A549 (cell line): Measurements from ENCODE around the gene RBMS3. TPM values are rescaled to one million over a fixed set of nuclear protein-coding genes. Genes with fewer than 3 reads are reported as not detected.

Experiments used
- ATAC-seq, 2 experiments: fragments of 200-7000 bp in 1 of 2; fragments of >200 bp in 1 of 2; cut with Nextera tagmentation in 1 of 2; cut with Tn5 transposase in 1 of 2; 3 replicates each; pipeline versions ENCODE4 v1.8.0 to v1.9.1; 2018 to 2020; ENCODE audit warnings: mild to moderate bottlenecking in 1 of 2, moderate library complexity in 1 of 2
- CTCF ChIA-PET: fragments of 300-600 bp; sonication (Branson Sonifier 250); formaldehyde crosslinking; extraction: SDS; loops from one replicate; lab custom pipeline; 2021; ENCODE audit warnings: antibody characterized with exemption, inconsistent platforms; lab: Yijun Ruan, JAX
- POLR2A ChIA-PET: fragments of 350-600 bp; formaldehyde crosslinking; extraction: SDS; loops from one replicate; lab custom pipeline; 2021; ENCODE audit warnings: antibody characterized with exemption, inconsistent platforms; lab: Yijun Ruan, JAX
- DNase-seq, 2 experiments: peaks; one replicate each; pipeline versions ENCODE4 v3.0.0 to v3.0.0-alpha.2; 2011 to 2016; ENCODE audit warnings: low read depth in 1 of 2, low spot score in 1 of 2
- FAIRE-seq: peaks from 2 replicates; lab custom pipeline; 2011; peaks lifted over from hg19 to GRCh38; lab: Jason Lieb, UNC
- H3K27ac ChIP-seq, 2 experiments: fragments of >200 bp; sonication (Bioruptor Twin); formaldehyde crosslinking; 3 replicates each; pipeline ENCODE4 v1.5.1; 2016 to 2017
- H3K4me1 ChIP-seq: fragments of >200 bp; sonication (Bioruptor Twin); formaldehyde crosslinking; 3 replicates; pipeline ENCODE4 v1.6.1; 2016
- H3K4me2 ChIP-seq: fragments of >200 bp; sonication (Bioruptor Twin); formaldehyde crosslinking; 3 replicates; pipeline ENCODE4 v1.6.1; 2016
- H3K4me3 ChIP-seq: fragments of >200 bp; sonication (Bioruptor Twin); formaldehyde crosslinking; 3 replicates; pipeline ENCODE4 v1.5.1; 2016
- H3K9me3 ChIP-seq: fragments of >200 bp; sonication (Bioruptor Twin); formaldehyde crosslinking; 3 replicates; pipeline ENCODE4 v1.6.1; 2016
- BHLHE40 ChIP-seq: IDR thresholded peaks from 2 replicates; pipeline ENCODE4 v1.6.1; 2012; ENCODE audit warnings: low read depth, low read length, inconsistent platforms
- CBX2 ChIP-seq: fragments of 200-600 bp; sonication (generic); IDR thresholded peaks from 2 replicates; pipeline ENCODE4 v1.6.1; 2016; ENCODE audit warnings: low read depth, mild to moderate bottlenecking, borderline replicate concordance
- CEBPB ChIP-seq, 2 experiments: fragments of >200 bp in 1 of 2; sonication (Bioruptor Twin) in 1 of 2; formaldehyde crosslinking in 1 of 2; IDR thresholded peaks; 2 replicates each; pipeline ENCODE4 v1.6.1; 2012 to 2016
- EHMT2 ChIP-seq: fragments of 200-600 bp; sonication (generic); IDR thresholded peaks from 2 replicates; pipeline ENCODE4 v1.6.1; 2016; ENCODE audit warnings: antibody characterized with exemption, low read depth, mild to moderate bottlenecking, moderate library complexity
- EP300 ChIP-seq, 2 experiments: fragments of >200 bp; sonication (Bioruptor Twin); formaldehyde crosslinking; IDR thresholded peaks; 2 replicates in 1 of 2; 3 replicates in 1 of 2; pipeline ENCODE4 v1.6.1; 2016 to 2017
- FOSB ChIP-seq: fragments of 250-450 bp; sonication (Bioruptor Pico); IDR thresholded peaks from 2 replicates; pipeline ENCODE4 v1.5.0; 2020; ENCODE audit warnings: mild to moderate bottlenecking, moderate library complexity
- FOSL2 ChIP-seq, 2 experiments: fragments of 450-650 bp in 1 of 2; fragments of >200 bp in 1 of 2; sonication (Bioruptor Twin) in 1 of 2; formaldehyde crosslinking; IDR thresholded peaks; 2 replicates each; pipeline versions ENCODE4 v1.5.0 to v1.6.1; 2016 to 2020; ENCODE audit warnings: mild to moderate bottlenecking in 1 of 2, moderate library complexity in 1 of 2
- HEYL ChIP-seq: fragments of 250-450 bp; sonication (Bioruptor Pico); IDR thresholded peaks from 2 replicates; pipeline ENCODE4 v1.8.0; 2021; ENCODE audit warnings: mild to moderate bottlenecking, moderate library complexity
- HOXB5 ChIP-seq: fragments of 250-450 bp; sonication (Bioruptor Pico); IDR thresholded peaks from 2 replicates; pipeline ENCODE4 v1.5.0; 2020; ENCODE audit warnings: mild to moderate bottlenecking, moderate library complexity
- JUN ChIP-seq, 2 experiments: fragments of >200 bp; sonication (Bioruptor Twin); formaldehyde crosslinking; IDR thresholded peaks; 2 replicates in 1 of 2; 3 replicates in 1 of 2; pipeline ENCODE4 v1.6.1; 2016 to 2017
- NR3C1 ChIP-seq: fragments of >200 bp; sonication (Bioruptor Twin); formaldehyde crosslinking; IDR thresholded peaks from 3 replicates; pipeline ENCODE4 v1.6.1; 2017
- PHF8 ChIP-seq: fragments of 200-600 bp; sonication (generic); IDR thresholded peaks from 2 replicates; pipeline ENCODE4 v1.6.1; 2016; ENCODE audit warnings: low read depth, mild to moderate bottlenecking, antibody characterized with exemption, moderate library complexity, borderline replicate concordance
- POLR2A ChIP-seq: IDR thresholded peaks from 2 replicates; pipeline ENCODE4 v1.6.1; 2012; ENCODE audit warnings: mild to moderate bottlenecking, low read length
- POLR2AphosphoS2 ChIP-seq: conservative IDR thresholded peaks from 2 replicates; pipeline ENCODE4 v1.6.1; 2012; ENCODE audit warnings: low read length, improper control_type of control experiment, inconsistent platforms
- SMC3 ChIP-seq: fragments of >200 bp; sonication (Bioruptor Twin); formaldehyde crosslinking; IDR thresholded peaks from 3 replicates; pipeline ENCODE4 v1.6.1; 2018; ENCODE audit warnings: inconsistent platforms
- TFCP2L1 ChIP-seq: fragments of 250-450 bp; sonication (Bioruptor Pico); IDR thresholded peaks from 2 replicates; pipeline ENCODE4 v1.5.0; 2021; ENCODE audit warnings: mild to moderate bottlenecking
- WGBS: methylation state at CpG from one replicate; pipeline ENCODE4 v1.1.6; 2017; ENCODE audit errors: missing lambda C conversion rate; 5-methylcytosine and 5-hydroxymethylcytosine counted together
- polyA plus RNA-seq, 4 experiments: library from polyadenylated mRNA; depleted of rRNA in 3 of 4; stranded (reverse); fragments of >200 nt; fragmentation: RNase III in 1 of 4; extraction: RNeasy Plus Mini Kit Qiagen cat#74134 plus additional on column Dnase treatment in 1 of 4; gene quantifications; 2 replicates in 3 of 4; 3 replicates in 1 of 4; pipeline ENCODE4 v1.2.3, GENCODE V29; 2011 to 2017
- TF ChIP-seq, protein P1 (sequence below): IDR thresholded peaks from 2 replicates; pipeline ENCODE4 v1.6.1; 2012
- TF ChIP-seq, protein P2 (sequence below): fragments of 250-450 bp; sonication (Bioruptor Pico); IDR thresholded peaks from 2 replicates; pipeline ENCODE4 v1.5.0; 2021; ENCODE audit warnings: mild to moderate bottlenecking, moderate library complexity, borderline replicate concordance
- TF ChIP-seq, protein P3 (sequence below): fragments of 450-650 bp; IDR thresholded peaks from 2 replicates; pipeline ENCODE4 v1.6.1; 2014; ENCODE audit warnings: antibody characterized with exemption
- TF ChIP-seq, protein P4 (sequence below): IDR thresholded peaks from 2 replicates; pipeline ENCODE4 v1.6.1; 2012; ENCODE audit warnings: low read depth, borderline replicate concordance
- TF ChIP-seq, protein P5 (sequence below): fragments of 200-600 bp; sonication (generic); IDR thresholded peaks from 2 replicates; pipeline ENCODE4 v1.6.1; 2016; ENCODE audit warnings: antibody characterized with exemption, mild to moderate bottlenecking, moderate library complexity
- TF ChIP-seq, protein P6 (sequence below): fragments of >200 bp; sonication (Bioruptor Twin); formaldehyde crosslinking; IDR thresholded peaks from 3 replicates; pipeline ENCODE4 v1.6.1; 2016
- TF ChIP-seq, protein P7 (sequence below): fragments of >200 bp; sonication (Bioruptor Twin); formaldehyde crosslinking; IDR thresholded peaks from 2 replicates; pipeline ENCODE4 v1.6.1; 2016
- TF ChIP-seq, protein P8 (sequence below): IDR thresholded peaks from 2 replicates; pipeline ENCODE4 v1.6.1; 2012

Gene RBMS3
- polyA plus RNA-seq, 2 of the 4 experiments (the other 2 are of a cell fraction): 0.92 to 4.1 TPM

DNA sequence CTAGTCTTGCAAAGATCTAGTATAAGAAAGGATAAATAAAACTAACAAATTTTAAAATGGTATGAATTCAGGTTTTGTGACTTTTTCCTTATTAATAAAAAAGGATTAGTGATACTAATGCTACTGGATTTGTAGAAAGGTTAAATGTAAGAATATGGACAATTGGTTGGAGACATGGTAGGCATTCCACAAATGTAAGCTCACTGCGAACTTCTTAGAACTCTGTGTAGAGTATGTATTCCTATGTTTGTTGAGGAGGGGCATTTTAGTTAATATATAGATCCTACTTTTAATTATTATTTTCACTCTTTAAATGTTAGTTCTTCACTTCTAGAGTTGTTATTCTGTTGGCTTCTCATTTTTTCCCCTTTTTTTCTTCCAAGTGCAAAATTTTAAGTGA, 414.3 kb downstream of the RBMS3 start:
- ChIA-PET POLR2A (interaction anchor here (1.0 kb wide), 1 partner anchor 414 kb away, joined by 4 read pairs; no protein-coding TSS in a partner anchor), CTCF (interaction anchor here (1.1 kb wide), 1 partner anchor 415 kb away, joined by 3 read pairs; no protein-coding TSS in a partner anchor)
- H3K4me2 ChIP-seq: peak overlapping the region; percentile 62
- peak; percentile 46 to 49; a peak in 3 of 6 replicates for ATAC-seq
- no peak for DNase-seq
- peaks cover 49% of the 10 kb centered on the region for H3K4me1 ChIP-seq
- H3K27ac ChIP-seq: peak overlapping the region; percentile 82 to 89
- 10% methylated on average over 1 of the region's 1 CpG for WGBS
- H3K9me3 ChIP-seq: 0 out of 3 replicates have a peak, but pooled peaks cover 5% of the 10 kb centered on the region
- TF ChIP-seq JUN (IDR thresholded peaks at IDR 0.05): 0 out of 5 replicates have a peak, but pooled peaks of 1 of the 2 experiments have one; percentile 25
- no peak for TF ChIP-seq EHMT2
- peak overlapping the region; percentile 8; the same call in 1 of the 3 replicates for H3K4me3 ChIP-seq
- no peak for FAIRE-seq

DNA sequence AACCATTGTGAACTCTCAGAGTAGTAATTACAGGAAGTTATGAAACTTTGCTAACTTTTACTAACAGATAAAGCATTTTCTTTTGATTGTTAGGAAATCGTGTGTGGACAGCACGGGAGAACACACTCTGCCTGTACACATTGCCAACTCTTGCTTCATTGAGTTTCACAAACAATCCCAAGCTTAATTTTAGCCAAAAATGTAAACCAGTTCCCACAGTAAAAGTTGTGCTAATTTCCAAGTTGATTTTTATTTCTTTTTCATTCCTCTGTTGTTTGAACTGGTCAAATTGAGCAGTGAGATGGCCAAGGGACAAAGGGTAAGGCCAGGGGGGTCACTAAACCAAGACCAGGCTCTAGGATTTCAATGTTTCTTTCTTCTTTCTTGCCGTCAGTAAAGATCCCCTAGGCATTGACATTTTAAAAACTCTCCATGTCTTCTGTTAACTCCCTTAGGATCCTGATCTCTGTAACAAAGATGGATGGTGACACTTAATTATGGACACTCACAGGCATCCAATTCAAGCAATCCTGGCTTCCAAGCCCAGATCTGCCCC, 414.9 kb downstream of the RBMS3 start:
- FAIRE-seq: no peak
- Histone ChIP-seq H3K4me1 (peaks cover 44% of the 10 kb centered on the region), H3K9me3 (0 out of 3 replicates have a peak, but pooled peaks cover 5% of the 10 kb centered on the region), H3K4me2 (peak overlapping the region; percentile 62), H3K27ac (peak overlapping the region; percentile 82 to 89), H3K4me3 (peak overlapping the region; percentile 8; the same call in 1 of the 3 replicates)
- ChIA-PET CTCF (interaction anchor here (1.1 to 1.3 kb wide), 2 partner anchors 11 to 415 kb away, joined by 3 read pairs; no protein-coding TSS in a partner anchor), POLR2A (no interaction called here)
- TF ChIP-seq, protein P1, sequence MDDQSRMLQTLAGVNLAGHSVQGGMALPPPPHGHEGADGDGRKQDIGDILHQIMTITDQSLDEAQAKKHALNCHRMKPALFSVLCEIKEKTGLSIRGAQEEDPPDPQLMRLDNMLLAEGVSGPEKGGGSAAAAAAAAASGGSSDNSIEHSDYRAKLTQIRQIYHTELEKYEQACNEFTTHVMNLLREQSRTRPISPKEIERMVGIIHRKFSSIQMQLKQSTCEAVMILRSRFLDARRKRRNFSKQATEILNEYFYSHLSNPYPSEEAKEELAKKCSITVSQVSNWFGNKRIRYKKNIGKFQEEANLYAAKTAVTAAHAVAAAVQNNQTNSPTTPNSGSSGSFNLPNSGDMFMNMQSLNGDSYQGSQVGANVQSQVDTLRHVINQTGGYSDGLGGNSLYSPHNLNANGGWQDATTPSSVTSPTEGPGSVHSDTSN: no peak
- TF ChIP-seq TFCP2L1 (CRISPR knock-in tag): no peak
- TF ChIP-seq, protein P2, sequence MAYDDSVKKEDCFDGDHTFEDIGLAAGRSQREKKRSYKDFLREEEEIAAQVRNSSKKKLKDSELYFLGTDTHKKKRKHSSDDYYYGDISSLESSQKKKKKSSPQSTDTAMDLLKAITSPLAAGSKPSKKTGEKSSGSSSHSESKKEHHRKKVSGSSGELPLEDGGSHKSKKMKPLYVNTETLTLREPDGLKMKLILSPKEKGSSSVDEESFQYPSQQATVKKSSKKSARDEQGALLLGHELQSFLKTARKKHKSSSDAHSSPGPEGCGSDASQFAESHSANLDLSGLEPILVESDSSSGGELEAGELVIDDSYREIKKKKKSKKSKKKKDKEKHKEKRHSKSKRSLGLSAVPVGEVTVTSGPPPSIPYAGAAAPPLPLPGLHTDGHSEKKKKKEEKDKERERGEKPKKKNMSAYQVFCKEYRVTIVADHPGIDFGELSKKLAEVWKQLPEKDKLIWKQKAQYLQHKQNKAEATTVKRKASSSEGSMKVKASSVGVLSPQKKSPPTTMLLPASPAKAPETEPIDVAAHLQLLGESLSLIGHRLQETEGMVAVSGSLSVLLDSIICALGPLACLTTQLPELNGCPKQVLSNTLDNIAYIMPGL (CRISPR knock-in tag): no peak
- TF ChIP-seq BHLHE40: peak; percentile 21; the same call in 1 of the 2 replicates
- TF ChIP-seq FOSB (CRISPR knock-in tag): no peak
- TF ChIP-seq, protein P3, sequence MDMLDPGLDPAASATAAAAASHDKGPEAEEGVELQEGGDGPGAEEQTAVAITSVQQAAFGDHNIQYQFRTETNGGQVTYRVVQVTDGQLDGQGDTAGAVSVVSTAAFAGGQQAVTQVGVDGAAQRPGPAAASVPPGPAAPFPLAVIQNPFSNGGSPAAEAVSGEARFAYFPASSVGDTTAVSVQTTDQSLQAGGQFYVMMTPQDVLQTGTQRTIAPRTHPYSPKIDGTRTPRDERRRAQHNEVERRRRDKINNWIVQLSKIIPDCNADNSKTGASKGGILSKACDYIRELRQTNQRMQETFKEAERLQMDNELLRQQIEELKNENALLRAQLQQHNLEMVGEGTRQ: no peak
- TF ChIP-seq, protein P4, sequence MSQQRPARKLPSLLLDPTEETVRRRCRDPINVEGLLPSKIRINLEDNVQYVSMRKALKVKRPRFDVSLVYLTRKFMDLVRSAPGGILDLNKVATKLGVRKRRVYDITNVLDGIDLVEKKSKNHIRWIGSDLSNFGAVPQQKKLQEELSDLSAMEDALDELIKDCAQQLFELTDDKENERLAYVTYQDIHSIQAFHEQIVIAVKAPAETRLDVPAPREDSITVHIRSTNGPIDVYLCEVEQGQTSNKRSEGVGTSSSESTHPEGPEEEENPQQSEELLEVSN: no peak
- no peak for TF ChIP-seq PHF8
- TF ChIP-seq, protein P5, sequence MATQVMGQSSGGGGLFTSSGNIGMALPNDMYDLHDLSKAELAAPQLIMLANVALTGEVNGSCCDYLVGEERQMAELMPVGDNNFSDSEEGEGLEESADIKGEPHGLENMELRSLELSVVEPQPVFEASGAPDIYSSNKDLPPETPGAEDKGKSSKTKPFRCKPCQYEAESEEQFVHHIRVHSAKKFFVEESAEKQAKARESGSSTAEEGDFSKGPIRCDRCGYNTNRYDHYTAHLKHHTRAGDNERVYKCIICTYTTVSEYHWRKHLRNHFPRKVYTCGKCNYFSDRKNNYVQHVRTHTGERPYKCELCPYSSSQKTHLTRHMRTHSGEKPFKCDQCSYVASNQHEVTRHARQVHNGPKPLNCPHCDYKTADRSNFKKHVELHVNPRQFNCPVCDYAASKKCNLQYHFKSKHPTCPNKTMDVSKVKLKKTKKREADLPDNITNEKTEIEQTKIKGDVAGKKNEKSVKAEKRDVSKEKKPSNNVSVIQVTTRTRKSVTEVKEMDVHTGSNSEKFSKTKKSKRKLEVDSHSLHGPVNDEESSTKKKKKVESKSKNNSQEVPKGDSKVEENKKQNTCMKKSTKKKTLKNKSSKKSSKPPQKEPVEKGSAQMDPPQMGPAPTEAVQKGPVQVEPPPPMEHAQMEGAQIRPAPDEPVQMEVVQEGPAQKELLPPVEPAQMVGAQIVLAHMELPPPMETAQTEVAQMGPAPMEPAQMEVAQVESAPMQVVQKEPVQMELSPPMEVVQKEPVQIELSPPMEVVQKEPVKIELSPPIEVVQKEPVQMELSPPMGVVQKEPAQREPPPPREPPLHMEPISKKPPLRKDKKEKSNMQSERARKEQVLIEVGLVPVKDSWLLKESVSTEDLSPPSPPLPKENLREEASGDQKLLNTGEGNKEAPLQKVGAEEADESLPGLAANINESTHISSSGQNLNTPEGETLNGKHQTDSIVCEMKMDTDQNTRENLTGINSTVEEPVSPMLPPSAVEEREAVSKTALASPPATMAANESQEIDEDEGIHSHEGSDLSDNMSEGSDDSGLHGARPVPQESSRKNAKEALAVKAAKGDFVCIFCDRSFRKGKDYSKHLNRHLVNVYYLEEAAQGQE: no peak
- TF ChIP-seq SMC3: no peak
- no peak for TF ChIP-seq HOXB5 (CRISPR knock-in tag)
- TF ChIP-seq, protein P6, sequence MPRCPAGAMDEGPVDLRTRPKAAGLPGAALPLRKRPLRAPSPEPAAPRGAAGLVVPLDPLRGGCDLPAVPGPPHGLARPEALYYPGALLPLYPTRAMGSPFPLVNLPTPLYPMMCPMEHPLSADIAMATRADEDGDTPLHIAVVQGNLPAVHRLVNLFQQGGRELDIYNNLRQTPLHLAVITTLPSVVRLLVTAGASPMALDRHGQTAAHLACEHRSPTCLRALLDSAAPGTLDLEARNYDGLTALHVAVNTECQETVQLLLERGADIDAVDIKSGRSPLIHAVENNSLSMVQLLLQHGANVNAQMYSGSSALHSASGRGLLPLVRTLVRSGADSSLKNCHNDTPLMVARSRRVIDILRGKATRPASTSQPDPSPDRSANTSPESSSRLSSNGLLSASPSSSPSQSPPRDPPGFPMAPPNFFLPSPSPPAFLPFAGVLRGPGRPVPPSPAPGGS: 0 out of 3 replicates have a peak, but pooled peaks have one; percentile 14
- peak; percentile 39 to 60; a peak in 3 of 5 replicates for TF ChIP-seq EP300 (IDR thresholded peaks at IDR 0.05)
- no peak for TF ChIP-seq POLR2A
- TF ChIP-seq, protein P7, sequence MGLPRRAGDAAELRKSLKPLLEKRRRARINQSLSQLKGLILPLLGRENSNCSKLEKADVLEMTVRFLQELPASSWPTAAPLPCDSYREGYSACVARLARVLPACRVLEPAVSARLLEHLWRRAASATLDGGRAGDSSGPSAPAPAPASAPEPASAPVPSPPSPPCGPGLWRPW: 0 out of 2 replicates have a peak, but pooled peaks have one; percentile 58
- TF ChIP-seq JUN (IDR thresholded peaks at IDR 0.05): 0 out of 5 replicates have a peak, but pooled peaks of 1 of the 2 experiments have one; percentile 34
- peak; percentile 78 to 81 for TF ChIP-seq CEBPB (IDR thresholded peaks at IDR 0.05)
- TF ChIP-seq FOSL2 (IDR thresholded peaks at IDR 0.05): no peak
- TF ChIP-seq FOSL2 (CRISPR knock-in tag; IDR thresholded peaks at IDR 0.05): no peak
- no peak for TF ChIP-seq HEYL (CRISPR knock-in tag)
- no peak for TF ChIP-seq POLR2AphosphoS2
- TF ChIP-seq NR3C1: no peak
- TF ChIP-seq, protein P8, sequence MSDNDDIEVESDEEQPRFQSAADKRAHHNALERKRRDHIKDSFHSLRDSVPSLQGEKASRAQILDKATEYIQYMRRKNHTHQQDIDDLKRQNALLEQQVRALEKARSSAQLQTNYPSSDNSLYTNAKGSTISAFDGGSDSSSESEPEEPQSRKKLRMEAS: no peak
- TF ChIP-seq CBX2: no peak
- 27% methylated on average over 3 of the region's 3 CpGs for WGBS
- peak in 1 of 2 experiments; percentile 17 for DNase-seq
- ATAC-seq: no peak
